ENCODE data around the gene CPEB1. TPM values are rescaled to one million over a fixed set of nuclear protein-coding genes. Genes with fewer than 3 reads are reported as not detected.
"Not testable (repeated sequence)": the region's sequence is repeated elsewhere in the genome, so short reads cannot be mapped to it uniquely, and the experiment has no call there.

Gene CPEB1
- total RNA-seq, 1 donor from 2014 or later, result 0.40 TPM

- not testable (repeated sequence) for H3K4me1 Mint-ChIP-seq; H3K27me3 Mint-ChIP-seq (ENCODE audit: low read depth); DNase-seq (ENCODE audit: low spot score in 2 of 2, unreplicated experiment in 2 of 2); H3K4me3 Mint-ChIP-seq; H3K36me3 Mint-ChIP-seq; H3K27ac Mint-ChIP-seq; H3K9me3 Mint-ChIP-seq
- TF ChIP-seq CTCF (IDR thresholded peaks at IDR 0.05; ENCODE audit: unreplicated experiment), result peak; percentile 34
Measured at GRCh38 chr15:82502700-82503339, 144.3 kb downstream of the CPEB1 start.

- not testable (repeated sequence) for H3K4me1 Mint-ChIP-seq; H3K4me3 Mint-ChIP-seq; H3K36me3 Mint-ChIP-seq; DNase-seq (ENCODE audit: low spot score in 2 of 2, unreplicated experiment in 2 of 2); H3K27ac Mint-ChIP-seq; H3K27me3 Mint-ChIP-seq (ENCODE audit: low read depth); H3K9me3 Mint-ChIP-seq
Measured at GRCh38 chr15:82500772-82501171, 146.4 kb downstream of the CPEB1 start.

- not testable (repeated sequence) for H3K27ac Mint-ChIP-seq; H3K27me3 Mint-ChIP-seq (ENCODE audit: low read depth); H3K4me3 Mint-ChIP-seq; DNase-seq (ENCODE audit: low spot score in 2 of 2, unreplicated experiment in 2 of 2); H3K4me1 Mint-ChIP-seq; H3K36me3 Mint-ChIP-seq; H3K9me3 Mint-ChIP-seq
Measured at GRCh38 chr15:82497978-82498377, 149.2 kb downstream of the CPEB1 start.

Other genes with a start within 250 kb of the CPEB1 start
- 19.1 to 21.0 TPM (median 19.7 TPM) in 3 replicates for gene GOLGA6L9, start 217.5 kb downstream of the CPEB1 start, total RNA-seq
- 1,564 to 1,650 TPM (median 1,638 TPM) in 3 replicates for gene RPS17, start 106.9 kb downstream of the CPEB1 start, total RNA-seq
- 1.3 to 2.5 TPM (median 2.4 TPM) in 3 replicates for gene AP3B2, start 62.5 kb upstream of the CPEB1 start, total RNA-seq
- gene FSD2, start 158.7 kb upstream of the CPEB1 start, total RNA-seq, result not detected in 3 replicates
- 8.8 to 9.4 TPM (median 9.3 TPM) in 3 replicates for gene WHAMM, start 162.3 kb upstream of the CPEB1 start, total RNA-seq